ENCODE results near the gene KLHL2.
"Not testable (repeated sequence)": the region's sequence is repeated elsewhere in the genome, so short reads cannot be mapped to it uniquely, and the experiment has no call there.

DNA sequence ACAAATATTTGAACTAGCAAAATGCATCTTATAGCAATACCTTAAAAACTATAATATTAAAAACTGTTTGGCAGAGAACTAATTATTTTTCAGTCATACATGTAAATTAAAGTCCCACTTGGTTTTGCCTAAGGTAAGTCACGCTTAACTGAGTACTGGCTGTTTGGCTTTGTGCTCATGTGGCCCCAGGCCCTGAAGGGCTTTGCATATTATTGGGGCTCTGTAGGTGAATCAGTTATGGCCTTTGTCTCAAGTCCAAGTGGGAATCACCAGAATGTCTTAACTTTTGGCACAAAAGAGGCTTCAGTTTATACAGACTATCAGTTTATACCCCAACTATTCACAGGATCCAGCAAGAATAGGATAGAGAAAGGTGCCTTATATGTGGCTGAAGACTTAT is 29.5 kb downstream of the KLHL2 start:
- TF ChIP-seq, protein P1, sequence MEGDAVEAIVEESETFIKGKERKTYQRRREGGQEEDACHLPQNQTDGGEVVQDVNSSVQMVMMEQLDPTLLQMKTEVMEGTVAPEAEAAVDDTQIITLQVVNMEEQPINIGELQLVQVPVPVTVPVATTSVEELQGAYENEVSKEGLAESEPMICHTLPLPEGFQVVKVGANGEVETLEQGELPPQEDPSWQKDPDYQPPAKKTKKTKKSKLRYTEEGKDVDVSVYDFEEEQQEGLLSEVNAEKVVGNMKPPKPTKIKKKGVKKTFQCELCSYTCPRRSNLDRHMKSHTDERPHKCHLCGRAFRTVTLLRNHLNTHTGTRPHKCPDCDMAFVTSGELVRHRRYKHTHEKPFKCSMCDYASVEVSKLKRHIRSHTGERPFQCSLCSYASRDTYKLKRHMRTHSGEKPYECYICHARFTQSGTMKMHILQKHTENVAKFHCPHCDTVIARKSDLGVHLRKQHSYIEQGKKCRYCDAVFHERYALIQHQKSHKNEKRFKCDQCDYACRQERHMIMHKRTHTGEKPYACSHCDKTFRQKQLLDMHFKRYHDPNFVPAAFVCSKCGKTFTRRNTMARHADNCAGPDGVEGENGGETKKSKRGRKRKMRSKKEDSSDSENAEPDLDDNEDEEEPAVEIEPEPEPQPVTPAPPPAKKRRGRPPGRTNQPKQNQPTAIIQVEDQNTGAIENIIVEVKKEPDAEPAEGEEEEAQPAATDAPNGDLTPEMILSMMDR (IDR thresholded peaks at IDR 0.05; ENCODE audit: poor library complexity): not testable (repeated sequence)
- TF ChIP-seq EZH2phosphoT487 (IDR thresholded peaks at IDR 0.05; ENCODE audit: low read depth, severe bottlenecking, unreplicated experiment): not testable (repeated sequence)
